HepG2 (cell line): ENCODE data around the gene DIAPH1. TPM values are rescaled to one million over a fixed set of nuclear protein-coding genes. Genes with fewer than 3 reads are reported as not detected.

Source experiments
- ATAC-seq: fragments of 200-7000 bp; cut with Tn5 transposase; 3 replicates; pipeline ENCODE4 v1.9.1; 2020; ENCODE audit warnings: mild to moderate bottlenecking, moderate library complexity
- BruUV-seq: library from RNA; stranded (reverse); fragments of 400-500 nt; replicated peaks from 2 replicates; lab custom pipeline; 2021; lab: Mats Ljungman, UMichigan
- CTCF ChIA-PET: fragments of 300-600 bp; formaldehyde crosslinking; extraction: SDS; loops from one replicate; lab custom pipeline; 2021; ENCODE audit warnings: low total read pairs, inconsistent platforms, low intra/inter-chr PET ratio; lab: Yijun Ruan, JAX
- POLR2A ChIA-PET: fragments of 350-600 bp; sonication (Branson Sonifier 250); formaldehyde crosslinking; loops from one replicate; lab custom pipeline; 2020; ENCODE audit warnings: antibody characterized with exemption, inconsistent platforms; lab: Yijun Ruan, JAX
- DNase-seq: peaks from one replicate; pipeline ENCODE4 v3.0.0-alpha.2; 2015; ENCODE audit warnings: low spot score
- FAIRE-seq: peaks from 3 replicates; lab custom pipeline; 2011; peaks lifted over from hg19 to GRCh38; lab: Jason Lieb, UNC
- H2AFZ ChIP-seq: one replicate; pipeline ENCODE4 v1.6.1; 2011; ENCODE audit warnings: low read length, inconsistent platforms
- H3K27ac ChIP-seq: fragments of 300-600 bp; 3 replicates; pipeline ENCODE4 v1.8.0; 2011; ENCODE audit warnings: mixed run types, mild to moderate bottlenecking, mixed read lengths, low read length, inconsistent platforms; ENCODE audit not compliant: insufficient read depth; ENCODE audit errors: extremely low read length
- H3K27me3 ChIP-seq, 2 experiments: fragments of 200-600 bp in 1 of 2; 2 replicates in 1 of 2; 3 replicates in 1 of 2; pipeline versions ENCODE4 v1.6.0 to v1.8.0; 2011; ENCODE audit warnings: low read length in 2 of 2, mild to moderate bottlenecking in 2 of 2, moderate library complexity in 2 of 2, inconsistent platforms in 1 of 2; ENCODE audit not compliant: insufficient read depth in 2 of 2, control insufficient read depth in 1 of 2
- H3K36me3 ChIP-seq, 2 experiments: fragments of 200-600 bp in 1 of 2; replicated peaks in 1 of 2; 2 replicates in 1 of 2; 3 replicates in 1 of 2; pipeline versions ENCODE4 v1.5.1 to v1.8.0; 2011; ENCODE audit warnings: low read length in 2 of 2, inconsistent platforms in 1 of 2; ENCODE audit not compliant: insufficient read depth in 2 of 2, control insufficient read depth in 1 of 2
- H3K4me1 ChIP-seq: 2 replicates; pipeline ENCODE4 v1.5.1; 2012; ENCODE audit warnings: low read length, inconsistent platforms; ENCODE audit not compliant: insufficient read depth
- H3K4me2 ChIP-seq: 2 replicates; pipeline ENCODE4 v1.6.0; 2011; ENCODE audit warnings: low read depth, low read length, inconsistent platforms
- H3K4me3 ChIP-seq, 3 experiments: fragments of 200-600 bp in 1 of 3; sonication (generic), shearing (Covaris generic) in 1 of 3; replicated peaks in 1 of 3; 2 replicates each; pipeline ENCODE4 v1.5.1; 2011 to 2016; ENCODE audit warnings: low read length in 3 of 3, inconsistent platforms in 2 of 3, low read depth in 2 of 3, mild to moderate bottlenecking in 2 of 3, control low read depth in 1 of 3, mixed read lengths in 1 of 3; ENCODE audit not compliant: insufficient read depth in 1 of 3
- H3K79me2 ChIP-seq: one replicate; pipeline ENCODE4 v1.6.1; 2011; ENCODE audit warnings: low read length, inconsistent platforms; ENCODE audit not compliant: insufficient read depth
- H3K9ac ChIP-seq: 2 replicates; pipeline ENCODE4 v1.6.0; 2011; ENCODE audit warnings: mild to moderate bottlenecking, low read depth, low read length, inconsistent platforms; ENCODE audit not compliant: insufficient read depth
- H3K9me3 ChIP-seq: 2 replicates; pipeline ENCODE4 v1.5.1; 2012; ENCODE audit warnings: mild to moderate bottlenecking, low read length
- H4K20me1 ChIP-seq: 2 replicates; pipeline ENCODE4 v1.6.0; 2011; ENCODE audit warnings: inconsistent platforms, mild to moderate bottlenecking, low read length, moderate library complexity; ENCODE audit not compliant: insufficient read depth
- AKAP8 ChIP-seq: sonication (generic); formaldehyde crosslinking; IDR thresholded peaks from 2 replicates; pipeline ENCODE4 v1.5.1; 2020; ENCODE audit warnings: mild to moderate bottlenecking, missing genetic modification reagents
- EP300 ChIP-seq, 3 experiments: sonication (generic) in 1 of 3; formaldehyde crosslinking in 1 of 3; IDR thresholded peaks; 2 replicates each; pipeline versions ENCODE4 v1.5.1 to v1.6.1; 2011 to 2020; ENCODE audit warnings: low read depth in 2 of 3, low read length in 2 of 3, borderline replicate concordance in 1 of 3, improper control_type of control experiment in 1 of 3, mild to moderate bottlenecking in 1 of 3, missing genetic modification reagents in 1 of 3, moderate library complexity in 1 of 3
- ETV5 ChIP-seq: IDR thresholded peaks from 2 replicates; pipeline ENCODE4 v1.6.1; 2018; ENCODE audit warnings: missing biosample characterization, missing genetic modification reagents, inconsistent platforms, borderline replicate concordance
- ETV6 ChIP-seq: sonication (generic); formaldehyde crosslinking; conservative IDR thresholded peaks from 2 replicates; pipeline ENCODE4 v1.4.0; 2020; ENCODE audit warnings: missing genetic modification reagents
- FOSL2 ChIP-seq: sonication (generic); formaldehyde crosslinking; IDR thresholded peaks from 2 replicates; pipeline ENCODE4 v1.4.0; 2020; ENCODE audit warnings: missing genetic modification reagents
- FOXP1 ChIP-seq, 2 experiments: fragments of 450-650 bp in 1 of 2; IDR thresholded peaks; 2 replicates each; pipeline ENCODE4 v1.6.1; 2017 to 2018; ENCODE audit warnings: antibody characterized with exemption in 1 of 2
- HES4 ChIP-seq: sonication (generic); formaldehyde crosslinking; IDR thresholded peaks from 2 replicates; pipeline ENCODE4 v1.9.0; 2021; ENCODE audit warnings: mild to moderate bottlenecking, missing genetic modification reagents, borderline replicate concordance
- IKZF1 ChIP-seq: fragments of 450-650 bp; IDR thresholded peaks from 2 replicates; pipeline ENCODE4 v1.7.1; 2016
- MAX ChIP-seq: IDR thresholded peaks from 2 replicates; pipeline ENCODE4 v1.6.1; 2012; ENCODE audit warnings: inconsistent platforms
- MXD4 ChIP-seq: IDR thresholded peaks from 2 replicates; pipeline ENCODE4 v1.6.1; 2016; ENCODE audit warnings: mild to moderate bottlenecking, missing biosample characterization, missing genetic modification reagents
- NCOA2 ChIP-seq: sonication (generic); formaldehyde crosslinking; IDR thresholded peaks from 2 replicates; pipeline ENCODE4 v1.8.0; 2022; ENCODE audit warnings: inconsistent platforms
- SAP130 ChIP-seq: IDR thresholded peaks from 2 replicates; pipeline ENCODE4 v1.6.1; 2016; ENCODE audit warnings: low read depth
- SOX5 ChIP-seq: IDR thresholded peaks from 2 replicates; pipeline ENCODE4 v1.6.1; 2016; ENCODE audit warnings: borderline replicate concordance
- SOX6 ChIP-seq, 2 experiments: fragments of 450-650 bp in 1 of 2; sonication (generic) in 1 of 2; formaldehyde crosslinking in 1 of 2; IDR thresholded peaks; 2 replicates each; pipeline versions ENCODE4 v1.4.0 to v1.6.1; 2017 to 2020; ENCODE audit warnings: antibody characterized with exemption in 1 of 2, mild to moderate bottlenecking in 1 of 2, missing genetic modification reagents in 1 of 2
- ZNF7 ChIP-seq: IDR thresholded peaks from 2 replicates; pipeline ENCODE4 v1.6.1; 2016; ENCODE audit warnings: missing biosample characterization, missing genetic modification reagents
- ZNF776 ChIP-seq: sonication (generic); formaldehyde crosslinking; IDR thresholded peaks from 2 replicates; pipeline ENCODE4 v1.4.0; 2020; ENCODE audit warnings: mild to moderate bottlenecking, missing genetic modification reagents
- ZNF790 ChIP-seq: sonication (generic); formaldehyde crosslinking; IDR thresholded peaks from 2 replicates; pipeline ENCODE4 v1.8.0; 2022; ENCODE audit warnings: missing genetic modification reagents, mild to moderate bottlenecking, borderline replicate concordance
- WGBS: methylation state at CpG from one replicate; pipeline ENCODE4 v1.1.6; 2017; ENCODE audit warnings: low lambda C conversion rate; 5-methylcytosine and 5-hydroxymethylcytosine counted together
- in situ Hi-C: cut with HindIII; loops from 2 replicates; pipeline ENCODE4 v1.10.0; 2017; ENCODE audit warnings: low pct_unique_long_range_greater_than_20kb; ENCODE audit not compliant: extremely low pct_ligation_motif_present
- intact Hi-C: fragments of 100-400 bp; cut with micrococcal nuclease; formaldehyde crosslinking; loops from one replicate; pipeline ENCODE4 v1.10.0; 2022; ENCODE audit not compliant: unreplicated experiment
- polyA plus RNA-seq, 8 experiments: library from polyadenylated mRNA; depleted of rRNA in 3 of 8; stranded (reverse) in 7 of 8; unstranded in 1 of 8; fragments of >200 nt; fragmentation: Illumina TruSeq in 4 of 8; extraction: Trizol in 4 of 8; gene quantifications; 2 replicates each; pipeline versions ENCODE4 v1.2.1 to v1.2.3, GENCODE V29; 2011 to 2016; ENCODE audit warnings: low read depth in 4 of 8, missing spikeins in 1 of 8, mixed read lengths in 1 of 8; ENCODE audit not compliant: insufficient read depth in 1 of 8
- total RNA-seq, 5 experiments: library from RNA; depleted of rRNA; stranded (reverse); fragments of >200 nt; fragmentation: Illumina TruSeq; extraction: Trizol; gene quantifications; 2 replicates each; pipeline ENCODE4 v1.2.3, GENCODE V29; 2016; ENCODE audit warnings: low read depth in 1 of 5
- TF ChIP-seq, protein P1 (sequence below): IDR thresholded peaks from 2 replicates; pipeline ENCODE4 v1.6.1; 2016
- TF ChIP-seq, protein P2 (sequence below): IDR thresholded peaks from 2 replicates; pipeline ENCODE4 v1.4.0; 2020; ENCODE audit warnings: mild to moderate bottlenecking, missing genetic modification reagents

Gene DIAPH1
- total and polyA plus RNA-seq, 2 of the 13 experiments (the other 11 are each of a cell fraction or from before 2014, with no cell fraction given), result 25.1 to 33.9 TPM

- ATAC-seq (no peak; the same call in 2 of the 3 replicates), FAIRE-seq (peak; percentile 4), DNase-seq (peak; percentile 81)
- Histone ChIP-seq H3K79me2 (no peaks in the 10 kb centered on the region), H3K27me3 (no peaks in the 10 kb centered on the region), H3K4me1 (peaks cover 32% of the 10 kb centered on the region), H2AFZ (no peak overlapping the region), H3K36me3 (peaks cover 30 to 78% of the 10 kb centered on the region in 2 experiments), H3K4me2 (no peak overlapping the region), H3K27ac (peak overlapping the region; percentile 54), H4K20me1 (peaks cover 5% of the 10 kb centered on the region; the same call in 1 of the 2 replicates), H3K9ac (no peak overlapping the region), H3K4me3 (no peak overlapping the region), H3K9me3 (no peaks in the 10 kb centered on the region)
- ChIA-PET CTCF (no interaction called here), POLR2A (no interaction called here)
- BruUV-seq, result no TSS peak
- WGBS, result 79% methylated on average over 2 of the region's 2 CpGs
- in situ Hi-C loops (loop anchor here (5.0 to 10.0 kb wide), 2 partner anchors 104 to 167 kb away; partner anchors contain the start of genes PCDHGA4, PCDHGB1, PCDHGB2 and PCDHGB7), intact Hi-C loops (loop anchor here (5.0 to 10.0 kb wide), 2 partner anchors 167 to 299 kb away; partner anchors contain the start of genes PCDHB14, PCDHGA4, PCDHGB1 and PCDHGB2)
- TF ChIP-seq ETV6 (CRISPR knock-in tag), result no peak
- TF ChIP-seq SAP130 (CRISPR knock-in tag), result peak; percentile 40; the same call in 1 of the 2 replicates
- TF ChIP-seq SOX5 (CRISPR knock-in tag), result peak; percentile 85; the same call in 1 of the 2 replicates
- no peak for TF ChIP-seq IKZF1
- TF ChIP-seq, protein P1, sequence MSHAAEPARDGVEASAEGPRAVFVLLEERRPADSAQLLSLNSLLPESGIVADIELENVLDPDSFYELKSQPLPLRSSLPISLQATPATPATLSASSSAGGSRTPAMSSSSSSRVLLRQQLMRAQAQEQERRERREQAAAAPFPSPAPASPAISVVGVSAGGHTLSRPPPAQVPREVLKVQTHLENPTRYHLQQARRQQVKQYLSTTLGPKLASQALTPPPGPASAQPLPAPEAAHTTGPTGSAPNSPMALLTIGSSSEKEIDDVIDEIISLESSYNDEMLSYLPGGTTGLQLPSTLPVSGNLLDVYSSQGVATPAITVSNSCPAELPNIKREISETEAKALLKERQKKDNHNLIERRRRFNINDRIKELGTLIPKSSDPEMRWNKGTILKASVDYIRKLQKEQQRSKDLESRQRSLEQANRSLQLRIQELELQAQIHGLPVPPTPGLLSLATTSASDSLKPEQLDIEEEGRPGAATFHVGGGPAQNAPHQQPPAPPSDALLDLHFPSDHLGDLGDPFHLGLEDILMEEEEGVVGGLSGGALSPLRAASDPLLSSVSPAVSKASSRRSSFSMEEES, result 0 out of 2 replicates have a peak, but pooled peaks have one; percentile 14
- no peak for TF ChIP-seq ZNF7 (CRISPR knock-in tag)
- TF ChIP-seq MXD4 (CRISPR knock-in tag), result no peak
- peak in 1 of 2 experiments; percentile 58; a peak in 1 of 4 replicates for TF ChIP-seq EP300 (IDR thresholded peaks at IDR 0.05; ENCODE audit: low read depth in 2 of 2, low read length in 2 of 2)
- TF ChIP-seq EP300 (CRISPR knock-in tag; IDR thresholded peaks at IDR 0.05; ENCODE audit: borderline replicate concordance), result peak; percentile 55; the same call in 1 of the 2 replicates
- no peak for TF ChIP-seq HES4 (CRISPR knock-in tag)
- no peak for TF ChIP-seq SOX6 (IDR thresholded peaks at IDR 0.05)
- peak; percentile 56; the same call in 1 of the 2 replicates for TF ChIP-seq SOX6 (CRISPR knock-in tag; IDR thresholded peaks at IDR 0.05)
- TF ChIP-seq NCOA2 (CRISPR knock-in tag), result no peak
- TF ChIP-seq FOXP1 (IDR thresholded peaks at IDR 0.05), result no peak
- TF ChIP-seq FOXP1 (CRISPR knock-in tag; IDR thresholded peaks at IDR 0.05), result peak; percentile 32; the same call in 1 of the 2 replicates
- no peak for TF ChIP-seq ZNF790 (CRISPR knock-in tag)
- peak; percentile 16; the same call in 1 of the 2 replicates for TF ChIP-seq ETV5 (CRISPR knock-in tag)
- no peak for TF ChIP-seq MAX
- peak; percentile 86 for TF ChIP-seq FOSL2
- TF ChIP-seq AKAP8, result no peak
- TF ChIP-seq, protein P2, sequence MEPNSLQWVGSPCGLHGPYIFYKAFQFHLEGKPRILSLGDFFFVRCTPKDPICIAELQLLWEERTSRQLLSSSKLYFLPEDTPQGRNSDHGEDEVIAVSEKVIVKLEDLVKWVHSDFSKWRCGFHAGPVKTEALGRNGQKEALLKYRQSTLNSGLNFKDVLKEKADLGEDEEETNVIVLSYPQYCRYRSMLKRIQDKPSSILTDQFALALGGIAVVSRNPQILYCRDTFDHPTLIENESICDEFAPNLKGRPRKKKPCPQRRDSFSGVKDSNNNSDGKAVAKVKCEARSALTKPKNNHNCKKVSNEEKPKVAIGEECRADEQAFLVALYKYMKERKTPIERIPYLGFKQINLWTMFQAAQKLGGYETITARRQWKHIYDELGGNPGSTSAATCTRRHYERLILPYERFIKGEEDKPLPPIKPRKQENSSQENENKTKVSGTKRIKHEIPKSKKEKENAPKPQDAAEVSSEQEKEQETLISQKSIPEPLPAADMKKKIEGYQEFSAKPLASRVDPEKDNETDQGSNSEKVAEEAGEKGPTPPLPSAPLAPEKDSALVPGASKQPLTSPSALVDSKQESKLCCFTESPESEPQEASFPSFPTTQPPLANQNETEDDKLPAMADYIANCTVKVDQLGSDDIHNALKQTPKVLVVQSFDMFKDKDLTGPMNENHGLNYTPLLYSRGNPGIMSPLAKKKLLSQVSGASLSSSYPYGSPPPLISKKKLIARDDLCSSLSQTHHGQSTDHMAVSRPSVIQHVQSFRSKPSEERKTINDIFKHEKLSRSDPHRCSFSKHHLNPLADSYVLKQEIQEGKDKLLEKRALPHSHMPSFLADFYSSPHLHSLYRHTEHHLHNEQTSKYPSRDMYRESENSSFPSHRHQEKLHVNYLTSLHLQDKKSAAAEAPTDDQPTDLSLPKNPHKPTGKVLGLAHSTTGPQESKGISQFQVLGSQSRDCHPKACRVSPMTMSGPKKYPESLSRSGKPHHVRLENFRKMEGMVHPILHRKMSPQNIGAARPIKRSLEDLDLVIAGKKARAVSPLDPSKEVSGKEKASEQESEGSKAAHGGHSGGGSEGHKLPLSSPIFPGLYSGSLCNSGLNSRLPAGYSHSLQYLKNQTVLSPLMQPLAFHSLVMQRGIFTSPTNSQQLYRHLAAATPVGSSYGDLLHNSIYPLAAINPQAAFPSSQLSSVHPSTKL (CRISPR knock-in tag), result peak; percentile 51; the same call in 1 of the 2 replicates
- no peak for TF ChIP-seq ZNF776 (CRISPR knock-in tag)
Observed at GRCh38 chr5:141521244-141521781, 97.5 kb downstream of the DIAPH1 start.
